HG02798 (cell line): ENCODE results near the gene SARM1.

Source experiments
- ATAC-seq: cut with Tn5 transposase; IDR thresholded peaks from one replicate; pipeline ENCODE4 v1.9.1; 2021; ENCODE audit warnings: mild to moderate bottlenecking; ENCODE audit not compliant: unreplicated experiment, poor library complexity

SARM1 gene

DNA sequence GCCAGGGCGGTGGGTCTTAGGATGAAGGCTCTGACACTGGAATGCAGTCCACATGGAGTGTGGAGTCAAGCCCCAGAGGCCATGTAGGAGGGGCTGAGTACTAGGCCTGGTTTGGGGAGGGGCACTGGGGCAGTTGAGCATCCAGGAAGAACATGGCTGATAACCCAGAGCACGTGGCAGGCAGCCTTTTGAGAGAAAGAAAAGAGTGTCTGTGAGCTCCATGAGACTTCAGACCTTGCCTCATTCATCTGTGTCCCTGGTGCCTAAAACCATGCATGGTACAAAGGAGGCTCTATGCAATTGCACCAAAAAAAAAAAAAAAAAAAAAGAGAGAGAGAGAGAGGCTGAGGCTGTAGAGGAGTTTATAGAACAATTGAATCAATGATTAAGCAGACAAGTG lies 19.9 kb downstream of the SARM1 start:
- no peak for ATAC-seq

DNA sequence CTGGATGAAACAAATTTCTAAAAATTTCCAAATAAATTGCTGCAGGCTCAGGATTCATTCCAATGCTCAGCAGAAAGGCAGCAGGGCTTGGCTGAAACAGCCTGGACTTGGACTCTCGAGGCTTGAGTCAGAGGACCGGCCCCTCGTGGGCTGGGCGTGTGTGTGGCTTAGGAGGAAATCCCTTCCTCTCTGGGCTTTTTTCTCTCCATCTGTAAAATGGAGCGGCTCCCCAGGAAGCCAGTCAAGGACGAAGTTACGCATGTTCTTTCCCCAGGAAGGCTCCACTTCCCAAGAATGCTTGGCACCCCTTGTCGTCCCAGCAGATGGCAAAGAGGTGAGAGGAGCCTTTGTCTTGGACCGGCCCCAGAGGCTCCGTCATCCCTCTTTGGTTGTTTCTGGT lies 21.0 kb downstream of the SARM1 start:
- no peak for ATAC-seq

DNA sequence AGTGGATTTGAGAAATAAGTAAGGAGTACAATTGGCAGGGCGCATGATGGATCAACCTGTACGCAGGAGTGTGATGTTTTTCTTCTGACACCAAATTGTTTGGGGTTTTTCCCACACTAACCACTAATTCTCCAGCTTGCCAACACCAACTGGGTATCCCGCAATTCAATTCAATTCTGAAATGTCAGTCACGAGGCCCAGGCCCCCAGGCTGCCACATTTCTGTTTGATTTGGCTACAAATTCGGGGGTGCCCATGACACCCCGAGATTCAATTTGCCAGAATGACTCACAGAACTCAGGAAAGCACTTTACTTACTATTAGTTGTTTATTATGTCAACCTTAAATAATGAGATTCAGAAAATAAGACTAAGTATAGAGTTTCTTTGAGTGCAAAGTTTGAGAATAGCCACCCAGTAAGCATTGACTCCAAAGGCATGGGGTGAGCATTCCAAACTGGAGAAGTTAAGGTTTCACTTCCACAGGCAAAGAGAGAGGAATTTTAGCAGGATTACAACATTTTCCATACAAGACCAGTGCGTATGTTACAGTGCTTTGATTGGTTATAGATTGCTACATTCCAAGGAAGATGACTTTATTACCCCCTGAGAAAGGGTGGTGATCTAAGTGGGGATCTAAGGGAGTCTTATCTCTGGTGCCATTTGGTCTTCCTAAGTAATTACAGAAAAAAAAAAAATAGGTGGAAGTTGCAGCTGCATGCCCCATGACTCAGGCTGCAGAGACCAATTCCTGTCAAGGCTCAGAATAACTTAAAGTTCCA lies 23.0 kb downstream of the SARM1 start:
- ATAC-seq = no peak

DNA sequence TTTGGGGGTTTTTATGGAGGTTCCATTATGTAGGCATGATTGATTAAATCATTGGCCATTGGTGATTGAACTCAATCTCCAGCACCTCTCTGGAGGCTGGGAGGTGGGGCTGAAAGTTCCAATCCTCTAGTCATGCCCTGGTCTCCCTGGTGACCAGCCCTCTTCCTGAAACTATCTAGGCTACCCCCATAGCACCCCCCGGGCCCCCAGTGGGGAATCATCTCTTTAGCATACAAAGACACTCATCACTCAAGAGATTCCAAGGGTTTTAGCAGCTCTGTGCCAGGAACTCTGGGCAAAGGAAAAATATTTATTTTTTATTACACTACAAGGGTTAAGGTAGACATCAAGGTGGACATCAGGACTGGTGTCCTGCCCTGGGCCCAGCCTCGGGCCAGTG lies 23.9 kb downstream of the SARM1 start:
- no peak for ATAC-seq

DNA sequence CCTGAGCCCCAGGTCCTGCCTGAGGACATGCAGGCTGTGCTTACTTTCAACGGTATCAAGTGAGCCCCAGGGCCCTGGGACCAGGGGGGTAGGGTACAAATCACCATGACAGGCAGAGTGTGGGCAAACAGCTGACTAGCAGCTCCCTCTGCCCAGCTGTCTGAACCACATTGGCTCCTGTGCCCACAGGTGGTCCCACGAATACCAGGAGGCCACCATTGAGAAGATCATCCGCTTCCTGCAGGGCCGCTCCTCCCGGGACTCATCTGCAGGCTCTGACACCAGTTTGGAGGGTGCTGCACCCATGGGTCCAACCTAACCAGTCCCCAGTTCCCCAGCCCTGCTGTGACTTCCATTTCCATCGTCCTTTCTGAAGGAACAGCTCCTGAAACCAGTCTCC lies 24.5 kb downstream of the SARM1 start:
- no peak for ATAC-seq

DNA sequence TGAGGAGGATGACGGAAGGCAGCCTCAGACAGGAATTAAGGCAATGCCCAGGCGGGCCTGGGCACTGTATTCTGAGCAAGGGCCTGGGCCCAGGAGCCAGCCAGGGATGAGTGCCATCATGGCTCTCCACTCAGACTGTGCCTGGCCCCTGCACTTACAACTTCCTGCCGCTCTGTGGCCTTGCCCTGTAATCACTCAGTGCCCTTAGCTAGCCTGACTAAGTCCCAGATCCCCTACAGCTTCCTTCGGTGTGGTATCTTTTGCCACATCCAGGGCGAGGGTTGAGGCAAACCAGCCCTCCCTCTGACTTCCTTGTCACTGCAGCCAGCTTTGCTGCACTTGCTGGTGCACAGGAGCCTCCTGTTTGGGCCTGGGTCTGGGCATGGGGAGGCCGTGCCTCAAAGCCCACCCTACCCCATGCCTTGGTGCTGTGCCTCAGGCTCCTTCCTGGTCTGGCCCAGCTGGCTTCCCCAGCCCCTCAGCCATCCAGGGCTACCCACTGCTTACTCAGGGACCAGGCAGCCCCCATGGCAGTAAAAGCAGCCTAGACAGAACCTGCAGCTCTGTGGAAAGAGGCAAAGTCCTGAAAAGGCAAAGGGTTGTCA lies 25.2 kb downstream of the SARM1 start:
- no peak for ATAC-seq

DNA sequence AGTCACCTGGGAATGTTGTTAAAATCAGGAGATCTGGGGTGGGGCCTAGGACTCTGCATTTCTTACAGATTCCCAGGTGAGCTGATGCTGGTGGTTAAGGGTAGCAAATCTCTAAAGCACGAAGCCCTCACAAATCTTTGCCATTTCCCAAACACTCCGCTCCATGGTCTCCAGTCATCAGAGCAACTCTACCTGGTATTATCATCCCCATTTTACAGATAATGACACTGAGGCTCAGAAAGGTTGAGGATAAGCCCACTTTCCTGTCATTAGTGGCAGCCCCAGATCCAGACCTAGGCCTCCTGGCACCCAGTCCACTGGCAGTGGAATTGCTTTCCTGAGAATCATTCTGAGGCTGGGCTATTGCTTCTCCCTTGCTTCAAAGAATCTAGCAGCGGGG lies 25.8 kb downstream of the SARM1 start:
- ATAC-seq = no peak

DNA sequence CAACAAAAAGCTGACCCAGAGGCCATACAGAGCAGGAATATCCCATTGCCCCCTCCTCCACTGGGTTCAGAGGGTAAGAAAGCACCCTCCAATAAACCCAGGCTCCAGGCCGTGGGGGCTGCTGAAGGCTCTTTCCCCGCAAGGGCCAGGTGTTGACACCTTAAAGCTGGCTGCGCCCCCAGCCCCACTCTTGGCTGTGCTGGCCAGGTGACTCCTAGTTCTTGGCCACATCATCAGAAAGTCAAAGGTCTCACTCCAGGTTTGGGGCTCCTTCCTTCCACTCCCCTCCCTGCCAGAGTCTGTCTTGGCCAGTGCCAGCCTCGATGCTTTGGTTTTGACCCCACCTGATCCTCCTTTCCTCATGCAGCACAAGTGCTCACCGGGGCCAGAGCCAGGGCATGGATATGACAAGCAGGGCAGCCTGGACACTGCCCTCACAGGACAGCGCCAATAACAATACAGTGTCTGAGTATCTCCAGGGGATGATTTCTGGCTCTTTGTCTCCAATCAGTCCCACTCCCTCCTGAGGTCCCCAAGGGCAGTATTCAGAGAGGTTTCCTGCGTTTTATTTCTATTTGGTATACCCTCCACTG lies 26.3 kb downstream of the SARM1 start:
- ATAC-seq = no peak

DNA sequence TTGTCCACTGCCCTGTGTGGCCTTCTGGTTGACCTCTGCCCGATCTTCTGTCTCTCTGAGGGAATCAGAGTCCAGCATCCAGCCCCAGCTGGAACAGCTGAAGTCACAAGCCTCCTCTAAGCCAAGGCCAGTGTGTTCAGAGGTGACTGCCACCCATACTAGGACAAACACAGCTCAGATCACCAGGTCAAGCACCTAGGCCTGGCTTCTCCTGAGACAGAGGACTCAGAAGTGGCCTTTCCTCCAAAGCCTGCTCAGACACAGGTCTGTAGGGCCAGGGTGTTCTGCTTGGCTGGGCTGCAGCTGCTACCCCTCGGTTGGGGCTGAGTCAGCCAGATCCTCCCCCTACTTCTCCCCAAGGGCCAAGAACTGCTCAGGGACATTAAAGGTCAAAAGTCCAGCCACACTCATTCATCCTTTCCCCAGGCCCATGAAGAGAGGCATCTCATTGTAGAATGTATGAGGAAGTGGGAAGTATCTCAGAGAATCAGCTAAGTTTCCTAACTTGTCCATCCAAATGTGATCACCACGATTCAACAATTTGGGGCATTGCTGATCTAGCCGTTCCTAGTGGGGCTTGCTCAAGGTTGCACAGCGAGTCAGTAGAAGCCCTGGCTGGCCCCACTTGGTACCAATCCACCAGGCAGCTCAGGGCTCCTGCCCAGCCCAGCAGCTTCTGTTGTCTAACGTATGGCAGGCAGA lies 26.9 kb downstream of the SARM1 start:
- no peak for ATAC-seq

DNA sequence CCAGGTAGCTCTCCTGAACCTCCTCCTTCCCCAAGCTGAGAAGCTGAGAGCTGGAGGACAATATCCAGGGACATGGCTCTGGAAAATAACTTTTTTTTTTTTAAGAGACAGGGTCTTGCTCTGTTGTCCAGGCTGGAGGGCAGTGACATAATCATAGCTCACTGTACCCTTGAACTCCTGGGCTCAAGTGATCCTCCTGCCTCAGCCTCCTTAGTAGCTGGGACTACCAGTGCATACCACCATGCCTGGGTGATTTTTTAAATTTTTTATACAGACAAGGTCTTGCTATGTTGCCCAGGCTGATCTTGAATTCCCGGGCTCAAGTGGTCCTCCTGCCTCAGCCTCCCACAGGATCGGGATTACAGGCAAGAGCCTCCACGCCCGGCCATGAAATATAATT lies 28.3 kb downstream of the SARM1 start:
- no peak for ATAC-seq

DNA sequence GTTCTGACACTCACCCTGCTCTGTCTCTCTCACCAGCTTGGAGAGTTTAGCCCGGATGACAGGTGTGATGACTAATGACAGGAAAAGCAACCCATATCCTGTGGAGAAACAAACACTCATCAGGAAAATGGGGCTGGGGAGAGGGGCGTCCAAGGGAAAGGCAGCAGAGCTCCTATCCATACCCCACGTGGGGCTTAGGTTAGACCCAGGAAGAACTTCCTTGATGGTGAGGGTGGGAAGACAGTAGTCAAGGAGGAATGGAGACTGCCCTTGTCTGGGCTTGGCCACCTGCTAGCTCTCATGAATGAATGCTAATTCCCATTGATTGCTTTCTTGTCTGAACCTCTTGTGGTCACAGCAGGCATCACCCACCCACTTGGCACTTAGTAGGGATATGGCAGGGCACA lies 30.7 kb downstream of the SARM1 start:
- no peak for ATAC-seq

DNA sequence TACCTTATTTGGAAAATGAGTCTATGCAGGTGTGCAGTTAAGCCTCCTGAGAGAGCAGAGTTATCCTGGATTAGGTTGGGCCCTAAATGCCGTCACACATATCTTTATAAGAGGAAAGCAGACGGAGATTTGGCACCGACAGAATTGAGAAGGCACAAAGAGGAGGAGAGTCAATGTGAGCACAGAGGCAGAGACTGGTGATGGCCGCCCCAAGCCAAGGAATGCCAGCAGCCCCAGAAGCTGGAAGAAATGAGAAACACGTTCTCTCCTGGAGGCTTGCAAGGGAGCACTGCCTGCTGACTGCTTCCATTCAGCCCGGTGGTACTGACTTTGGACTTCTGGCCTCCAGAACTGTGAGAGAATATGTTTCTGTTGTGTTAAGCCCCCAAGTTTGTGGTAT lies 31.4 kb downstream of the SARM1 start:
- no peak for ATAC-seq

DNA sequence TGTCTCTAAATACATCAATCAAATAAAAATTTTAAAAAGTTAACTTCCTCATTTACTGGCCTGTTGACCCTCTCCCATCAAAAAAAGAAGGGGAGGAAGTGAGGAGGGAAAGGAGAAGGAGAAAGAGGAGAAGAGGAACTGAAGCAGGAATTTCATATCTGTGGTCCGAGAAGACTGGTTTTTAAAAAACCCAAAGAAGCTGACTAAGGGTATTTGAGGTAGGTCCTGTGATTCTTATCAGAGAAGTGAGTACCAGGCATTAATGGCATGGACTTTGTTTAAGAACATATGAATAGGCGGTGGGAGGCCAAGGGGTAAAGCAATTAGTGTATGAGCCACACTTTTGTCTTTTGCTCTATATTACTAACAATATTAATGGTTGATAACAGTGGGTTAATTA lies 32.5 kb downstream of the SARM1 start:
- no peak for ATAC-seq

DNA sequence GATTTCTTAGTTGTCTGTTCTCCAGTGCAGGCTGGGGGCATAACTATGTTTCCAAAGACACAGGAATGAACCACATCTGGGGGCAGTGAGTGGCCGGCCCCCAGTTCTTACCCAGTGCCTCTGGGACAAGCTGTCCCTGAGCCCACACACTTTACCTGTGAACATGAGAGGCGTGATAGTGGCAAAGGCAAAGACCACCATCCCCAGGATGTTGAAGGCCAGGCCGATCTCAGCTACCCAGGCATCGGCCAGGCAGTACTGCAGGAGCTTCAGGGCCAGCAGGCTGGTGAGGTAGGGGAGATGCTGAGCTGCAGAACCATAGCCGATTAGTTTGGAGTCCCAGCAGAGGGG lies 32.9 kb downstream of the SARM1 start:
- ATAC-seq = no peak

DNA sequence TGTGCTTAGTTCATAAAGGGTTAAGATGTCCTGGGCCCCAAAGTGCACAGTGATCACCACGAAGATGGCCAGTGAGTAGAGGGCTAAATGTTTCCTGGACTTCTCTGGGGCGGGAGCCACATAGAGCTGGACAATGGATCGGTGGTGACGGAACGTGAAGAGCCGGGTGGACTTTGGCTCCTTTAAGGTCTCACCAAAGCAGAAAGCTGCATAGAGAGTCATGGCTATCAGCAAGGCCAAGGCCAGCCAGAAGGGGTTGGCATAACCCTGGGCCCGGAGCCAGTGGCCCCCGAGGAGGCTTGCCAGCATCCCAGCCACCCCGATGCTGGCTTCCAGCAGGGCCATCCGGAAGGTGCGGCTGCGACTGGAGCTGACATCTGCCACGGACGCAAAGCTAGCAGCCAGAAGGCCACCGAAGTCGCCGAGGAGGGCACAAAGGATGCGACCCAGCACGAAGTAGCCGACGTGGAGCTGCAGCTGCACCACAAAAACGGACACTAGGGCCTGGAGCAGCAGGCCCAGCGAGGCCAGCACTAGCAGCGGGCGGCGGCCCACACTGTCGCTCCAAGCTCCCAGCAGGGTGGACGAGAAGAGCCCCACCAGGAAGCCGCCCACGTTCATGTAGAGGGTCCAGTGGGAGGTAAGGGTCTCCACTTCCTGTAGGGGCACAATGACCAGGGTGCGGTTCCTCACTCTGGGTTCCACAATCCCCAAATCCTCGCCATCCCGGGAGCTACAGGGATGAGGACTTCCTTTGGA lies 33.5 kb downstream of the SARM1 start:
- no peak for ATAC-seq

DNA sequence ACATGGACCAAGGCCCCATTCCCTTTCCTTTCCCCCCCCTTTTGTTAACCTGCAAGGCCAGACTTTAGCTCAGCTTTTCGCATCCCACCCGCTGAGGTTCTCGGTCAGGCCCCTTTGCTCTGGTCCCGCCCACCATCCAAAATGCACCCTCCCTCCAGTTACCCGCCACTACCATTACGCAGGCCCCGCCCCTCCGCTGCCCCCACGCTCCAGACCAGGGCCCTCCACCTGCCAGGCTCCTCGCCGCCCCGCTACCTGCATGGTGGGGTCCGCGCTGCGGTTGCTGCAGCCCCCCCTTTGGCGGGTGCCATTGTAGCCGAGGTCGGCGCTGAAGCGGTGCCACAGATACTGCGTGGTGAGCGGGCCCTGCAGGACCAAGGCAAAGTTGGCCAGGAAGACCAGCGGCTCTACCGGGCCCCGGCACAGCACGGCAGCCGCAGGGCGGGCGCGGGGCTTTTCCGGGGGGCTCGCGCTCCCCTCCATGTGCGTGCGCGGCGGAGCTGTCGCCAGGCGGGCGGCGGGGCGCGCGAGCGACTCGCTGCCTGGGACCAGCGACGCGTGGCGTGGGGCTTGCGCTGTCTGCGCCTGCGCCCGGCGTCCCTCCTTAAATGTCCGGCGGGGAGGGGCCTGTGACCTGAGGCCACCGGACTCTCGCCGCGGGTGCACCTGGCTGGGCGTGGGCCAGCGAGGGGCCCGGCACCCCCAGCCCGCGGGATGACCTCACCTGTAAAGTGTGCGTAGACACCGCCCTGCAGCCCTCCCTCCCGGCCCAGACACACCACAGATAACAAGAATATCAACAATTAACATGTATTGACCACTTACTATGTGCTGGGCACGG lies 34.4 kb downstream of the SARM1 start, which contains the start of gene SLC46A1:
Gene SLC46A1, minus strand, starts transcription at position 581 of the 841 bp plus-strand sequence. Its CDS starts 98 bp downstream, at position 483.
- peak; percentile 76 for ATAC-seq

DNA sequence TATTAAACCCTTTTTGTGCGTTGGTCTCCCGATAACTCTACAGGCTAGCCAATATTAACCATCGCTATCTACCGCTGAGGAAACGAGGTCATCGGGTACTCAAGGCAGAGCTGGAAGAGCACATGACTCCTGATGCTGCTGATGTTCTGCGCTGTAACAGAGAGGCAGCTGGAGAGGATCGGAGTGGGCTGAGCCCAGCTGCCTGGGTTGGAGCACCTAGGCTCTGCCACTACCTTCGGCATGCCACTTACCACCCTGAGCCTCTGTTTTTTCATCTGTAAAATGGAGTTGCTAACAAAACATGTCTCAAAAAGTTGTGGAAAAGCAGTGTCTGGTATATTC lies 35.0 kb downstream of the SARM1 start:
- peak; percentile 8 for ATAC-seq

DNA sequence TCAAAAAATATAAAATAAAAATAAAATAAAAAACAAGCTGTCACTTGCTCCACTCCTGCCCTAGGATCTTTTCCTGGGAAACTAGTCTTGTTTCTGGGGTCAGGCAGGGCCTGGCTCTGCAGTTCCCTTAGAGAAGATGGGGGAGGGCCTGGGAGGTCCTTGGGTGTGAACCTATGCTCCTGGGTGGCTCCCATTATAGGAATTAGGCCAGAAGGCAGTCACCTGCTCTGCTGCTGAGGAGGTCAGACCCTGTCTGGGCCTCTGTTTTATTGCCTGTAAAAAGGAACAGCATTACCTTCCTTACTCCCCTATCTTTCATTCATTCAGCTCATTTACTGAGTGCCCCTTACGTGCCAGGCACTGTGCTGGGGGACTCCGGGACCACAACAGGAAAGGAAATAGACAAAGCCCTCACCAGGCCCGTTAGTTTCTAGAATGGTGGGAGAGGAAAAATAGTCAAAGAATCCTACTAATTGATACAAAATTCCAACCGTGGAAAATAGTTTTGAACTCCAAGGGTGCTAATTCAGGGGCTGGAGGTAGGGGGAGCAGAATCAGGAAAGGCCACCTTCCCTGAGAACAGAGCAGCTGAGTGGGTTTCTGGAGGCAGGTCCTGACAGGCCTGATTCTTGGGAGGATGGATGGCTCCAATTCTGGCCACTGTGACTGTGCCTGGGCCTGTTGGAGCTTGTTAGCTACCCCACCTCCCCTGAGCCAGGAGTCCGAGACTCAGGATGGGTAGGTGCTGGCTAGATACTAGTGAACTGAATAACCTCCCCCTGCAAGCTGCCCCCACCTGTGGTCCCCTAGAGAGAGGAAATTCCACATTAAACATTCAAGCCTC lies 35.9 kb downstream of the SARM1 start:
- ATAC-seq = no peak

DNA sequence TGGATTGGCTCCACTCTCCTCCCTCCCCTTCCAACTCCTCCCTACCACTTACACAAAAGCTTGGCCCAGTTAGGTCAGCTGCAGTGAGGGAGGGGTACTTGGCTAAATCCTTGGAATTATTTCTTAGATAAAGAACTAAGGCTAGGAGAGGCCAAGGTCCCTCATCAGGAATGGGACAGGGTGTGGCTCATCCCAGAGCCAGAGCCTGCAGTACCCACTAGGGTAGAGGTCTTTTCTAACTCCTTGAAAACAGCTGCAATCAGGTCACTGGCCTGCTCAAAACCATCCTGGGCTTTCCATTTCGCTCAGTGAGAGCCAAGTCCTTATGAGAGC lies 36.4 kb downstream of the SARM1 start:
- no peak for ATAC-seq
